ENCODE results near the gene BORCS8. TPM values are rescaled to one million over a fixed set of nuclear protein-coding genes. Genes with fewer than 3 reads are reported as not detected.

Gene BORCS8
- total and polyA plus RNA-seq, 2 donors (not counting 3 experiments of a cell fraction or from before 2014, with no cell fraction given) = 37.4 to 45.8 TPM

GRCh38 chr19:19171821-19172532 lies 20.0 kb downstream of the BORCS8 start:
- POLR2A ChIA-PET = no interaction called here
- dilution Hi-C loops (cut with MboI; ENCODE audit: extremely low pct_ligation_motif_present, low sequenced_read_pairs) = no loop called here
- TF ChIP-seq MAX (IDR thresholded peaks at IDR 0.05; ENCODE audit: insufficient read depth, insufficient read length) (no peak), POLR2AphosphoS5 (IDR thresholded peaks at IDR 0.05; ENCODE audit: insufficient read depth, low read depth, low read length) (no peak), GATA2 (IDR thresholded peaks at IDR 0.05; ENCODE audit: insufficient read depth, insufficient read length, low read depth, low read length) (no peak), POLR2A (IDR thresholded peaks at IDR 0.05; ENCODE audit: low read depth, low read length) (no peak)
- DNase-seq (ENCODE audit: low read depth, low spot score) = no peak
- Histone ChIP-seq H3K27me3 (ENCODE audit: control insufficient read depth in 2 of 2, insufficient read depth in 2 of 2, low read length in 2 of 2) (no peaks in the 10 kb centered on the region), H3K4me2 (ENCODE audit: insufficient read depth, low read length) (no peak overlapping the region), H2AFZ (ENCODE audit: low read depth, low read length) (no peak overlapping the region), H3K9me3 (replicated peaks; ENCODE audit: control insufficient read depth, insufficient read depth, low read length) (no peaks in the 10 kb centered on the region), H4K20me1 (replicated peaks; ENCODE audit: control insufficient read depth, extremely low read depth, insufficient read depth, low read length) (no peaks in the 10 kb centered on the region), H3K79me2 (ENCODE audit: control insufficient read depth, insufficient read depth, low read length) (no peaks in the 10 kb centered on the region), H3K27ac (ENCODE audit: insufficient read depth, low read depth, low read length) (no peak overlapping the region), H3K36me3 (ENCODE audit: control insufficient read depth in 2 of 2, extremely low read depth in 1 of 2, insufficient read depth in 2 of 2, low read length in 2 of 2) (peaks cover 0 to 3% of the 10 kb centered on the region in 2 experiments), H3K9ac (replicated peaks; ENCODE audit: extremely low read depth, insufficient read depth, low read length) (no peak overlapping the region), H3K4me3 (replicated peaks in 1 of 3; ENCODE audit: insufficient read depth in 1 of 3, low read depth in 1 of 3, low read length in 3 of 3) (no peak overlapping the region), H3K9me1 (replicated peaks; ENCODE audit: control insufficient read depth, extremely low read depth, insufficient read depth, low read length) (no peaks in the 10 kb centered on the region), H3K4me1 (ENCODE audit: control insufficient read depth, extremely low read depth, insufficient read depth, low read length) (peaks cover 5% of the 10 kb centered on the region)
- BruUV-seq (replicated peaks) = no TSS peak
- intact Hi-C loops (cut with micrococcal nuclease) = no loop called here
- CTCF ChIA-PET = no interaction called here
- FAIRE-seq = no peak

- no TSS peak for BruUV-seq (replicated peaks)
- H3K9me3 ChIP-seq (replicated peaks; ENCODE audit: control insufficient read depth, insufficient read depth, low read length) = no peaks in the 10 kb centered on the region
- H3K9ac ChIP-seq (replicated peaks; ENCODE audit: extremely low read depth, insufficient read depth, low read length) = no peak overlapping the region
- H3K36me3 ChIP-seq (ENCODE audit: control insufficient read depth in 2 of 2, extremely low read depth in 1 of 2, insufficient read depth in 2 of 2, low read length in 2 of 2) = no peaks in the 10 kb centered on the region
- no peak overlapping the region for H3K4me3 ChIP-seq (replicated peaks in 1 of 3; ENCODE audit: insufficient read depth in 1 of 3, low read depth in 1 of 3, low read length in 3 of 3)
- DNase-seq (ENCODE audit: low read depth, low spot score) (no peak), FAIRE-seq (no peak)
- H3K4me2 ChIP-seq (ENCODE audit: insufficient read depth, low read length) = no peak overlapping the region
- dilution Hi-C loops (cut with MboI; ENCODE audit: extremely low pct_ligation_motif_present, low sequenced_read_pairs) (no loop called here), intact Hi-C loops (cut with micrococcal nuclease) (no loop called here)
- peaks cover 5% of the 10 kb centered on the region for H3K4me1 ChIP-seq (ENCODE audit: control insufficient read depth, extremely low read depth, insufficient read depth, low read length)
- no peaks in the 10 kb centered on the region for H3K9me1 ChIP-seq (replicated peaks; ENCODE audit: control insufficient read depth, extremely low read depth, insufficient read depth, low read length)
- no peak overlapping the region for H3K27ac ChIP-seq (ENCODE audit: insufficient read depth, low read depth, low read length)
- H3K79me2 ChIP-seq (ENCODE audit: control insufficient read depth, insufficient read depth, low read length) = no peaks in the 10 kb centered on the region
- H4K20me1 ChIP-seq (replicated peaks; ENCODE audit: control insufficient read depth, extremely low read depth, insufficient read depth, low read length) = no peaks in the 10 kb centered on the region
- no peaks in the 10 kb centered on the region for H3K27me3 ChIP-seq (ENCODE audit: control insufficient read depth in 2 of 2, insufficient read depth in 2 of 2, low read length in 2 of 2)
- CTCF ChIA-PET = no interaction called here
- POLR2A ChIA-PET = no interaction called here
- H2AFZ ChIP-seq (ENCODE audit: low read depth, low read length) = no peak overlapping the region
- TF ChIP-seq CTCF (IDR thresholded peaks at IDR 0.05; ENCODE audit: extremely low read depth in 1 of 2, insufficient read depth in 1 of 2, low read depth in 1 of 2, low read length in 2 of 2) (no peak), JUN (IDR thresholded peaks at IDR 0.05; ENCODE audit: borderline replicate concordance, insufficient read depth, insufficient read length, low read depth) (no peak), FOS (IDR thresholded peaks at IDR 0.05; ENCODE audit: borderline replicate concordance, insufficient read depth, low read length) (no peak)
Observed at GRCh38 chr19:19170873-19171672, 20.9 kb downstream of the BORCS8 start.
